ENCODE results near the gene C2orf69.
A peak's percentile ranks its signal among the peaks of the same experiment; 100 is the strongest.
"Not testable (repeated sequence)": the region's sequence is repeated elsewhere in the genome, so short reads cannot be mapped to it uniquely, and the experiment has no call there.

Gene C2orf69

GRCh38 chr2:199901942-199902341 is 9.2 kb upstream of the C2orf69 start:
- no peak for TF ChIP-seq CTCF (IDR thresholded peaks at IDR 0.05; ENCODE audit: control insufficient read depth, extremely low read depth, insufficient read depth)
- no peak overlapping the region for H3K4me3 ChIP-seq (ENCODE audit: low read depth, low read length)
- no peak for DNase-seq (ENCODE audit: low read depth)

- no peak for TF ChIP-seq CTCF (IDR thresholded peaks at IDR 0.05; ENCODE audit: control insufficient read depth, extremely low read depth, insufficient read depth)
- H3K4me3 ChIP-seq (ENCODE audit: low read depth, low read length): no peak overlapping the region
- no peak for DNase-seq (ENCODE audit: low read depth)
These were observed 8.5 kb upstream of the C2orf69 start for GRCh38 chr2:199902486-199903110.

GRCh38 chr2:199903111-199903510 is 8.0 kb upstream of the C2orf69 start:
- TF ChIP-seq CTCF (IDR thresholded peaks at IDR 0.05; ENCODE audit: control insufficient read depth, extremely low read depth, insufficient read depth): no peak
- no peak for DNase-seq (ENCODE audit: low read depth)
- H3K4me3 ChIP-seq (ENCODE audit: low read depth, low read length): no peak overlapping the region

GRCh38 chr2:199907008-199907714 is 3.9 kb upstream of the C2orf69 start:
- no peak overlapping the region for H3K4me3 ChIP-seq (ENCODE audit: low read depth, low read length)
- TF ChIP-seq CTCF (IDR thresholded peaks at IDR 0.05; ENCODE audit: control insufficient read depth, extremely low read depth, insufficient read depth): no peak
- DNase-seq (ENCODE audit: low read depth): no peak

- DNase-seq (ENCODE audit: low read depth): no peak
These were observed 598 bp upstream of the C2orf69 start for GRCh38 chr2:199910338-199911051.

GRCh38 chr2:199911877-199912161 is 726 bp downstream of the C2orf69 start:
- no peak for TF ChIP-seq CTCF (IDR thresholded peaks at IDR 0.05; ENCODE audit: control insufficient read depth, extremely low read depth, insufficient read depth)
- peak overlapping the region; percentile 68 for H3K4me3 ChIP-seq (ENCODE audit: low read depth, low read length)
- DNase-seq (ENCODE audit: low read depth): no peak

More at GRCh38 chr2:199910338-199911051, 598 bp upstream of the C2orf69 start:
- peak overlapping the region; percentile 68 for H3K4me3 ChIP-seq (ENCODE audit: low read depth, low read length)
- TF ChIP-seq CTCF (IDR thresholded peaks at IDR 0.05; ENCODE audit: control insufficient read depth, extremely low read depth, insufficient read depth): no peak

- DNase-seq (ENCODE audit: low read depth): not testable (repeated sequence)
These were observed 1.5 kb downstream of the C2orf69 start for GRCh38 chr2:199912553-199913114.

More at GRCh38 chr2:199912553-199913114, 1.5 kb downstream of the C2orf69 start:
- peak overlapping the region; percentile 68 for H3K4me3 ChIP-seq (ENCODE audit: low read depth, low read length)

All from LNCaP clone FGC (cell line).